Measurements from ENCODE around the gene DLL1. TPM values are rescaled to one million over a fixed set of nuclear protein-coding genes. Genes with fewer than 3 reads are reported as not detected.

DLL1 gene
- total RNA-seq, 1 donor from 2014 or later: 25.0 TPM

GRCh38 chr6:170294813-170295509 is 4.1 kb upstream of the DLL1 start:
- DNase-seq: peak; percentile 33

DNA sequence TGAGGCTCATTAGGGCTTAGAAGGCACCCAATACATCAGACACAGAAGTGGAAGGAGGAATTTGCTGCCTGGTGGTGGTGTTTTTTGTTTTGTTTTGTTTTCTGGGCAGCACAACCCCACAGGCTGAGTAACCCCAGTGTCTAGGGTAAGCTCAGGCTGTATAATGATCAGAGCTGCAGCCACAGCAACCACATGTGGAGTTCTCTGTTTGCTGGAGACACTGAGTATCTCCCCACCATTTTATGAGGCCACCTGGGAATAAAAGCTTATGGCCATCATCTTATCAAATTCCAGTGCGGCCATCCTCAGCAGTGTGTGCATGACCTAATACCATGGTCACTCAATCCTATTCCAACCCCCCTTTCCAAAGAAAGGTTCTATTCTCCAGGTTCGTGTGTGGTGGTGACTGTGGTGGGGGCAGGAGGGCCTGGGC is 3.4 kb upstream of the DLL1 start:
- no peak for DNase-seq

- no peak for DNase-seq
Observed at GRCh38 chr6:170293341-170294231, 2.7 kb upstream of the DLL1 start.

DNA sequence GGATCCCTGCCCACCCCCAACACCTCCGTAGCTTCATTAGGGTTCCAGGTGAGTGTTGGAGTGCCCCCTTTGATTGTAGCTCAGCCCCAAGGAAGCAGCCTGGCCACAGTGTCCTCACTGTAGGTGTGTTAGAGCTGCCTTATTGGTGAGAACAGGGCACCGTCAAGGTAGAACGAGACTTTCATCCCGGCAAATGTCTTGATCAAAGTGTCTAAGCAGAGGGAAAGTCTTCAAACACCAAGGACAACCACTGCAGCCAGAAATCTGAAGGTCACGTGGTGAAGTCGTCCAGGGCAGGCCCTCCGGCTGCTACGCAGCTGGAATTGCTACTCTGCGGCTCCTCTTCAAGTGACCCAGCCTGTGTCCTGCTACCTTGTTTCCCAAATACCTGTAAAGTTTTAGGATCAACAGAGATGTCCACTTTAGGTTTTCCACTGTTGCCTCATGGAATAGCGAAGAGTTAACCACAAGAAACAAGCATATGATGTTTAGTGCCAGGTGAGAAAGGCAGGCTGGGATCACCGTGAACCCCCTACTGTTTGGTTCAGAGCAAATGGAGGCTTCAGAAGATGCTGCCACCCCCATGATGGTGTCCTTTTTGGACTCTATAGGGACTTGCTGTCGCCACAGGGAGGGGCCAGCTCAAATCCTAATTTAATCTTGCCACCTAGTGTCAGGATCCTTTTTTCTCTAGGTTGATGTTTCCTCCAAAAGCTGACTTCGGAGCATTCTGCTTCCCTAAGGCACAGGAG is 1.7 kb upstream of the DLL1 start:
- peak; percentile 66 for DNase-seq

- no peak for DNase-seq
Observed at GRCh38 chr6:170292111-170292406, 1.2 kb upstream of the DLL1 start.

DNA sequence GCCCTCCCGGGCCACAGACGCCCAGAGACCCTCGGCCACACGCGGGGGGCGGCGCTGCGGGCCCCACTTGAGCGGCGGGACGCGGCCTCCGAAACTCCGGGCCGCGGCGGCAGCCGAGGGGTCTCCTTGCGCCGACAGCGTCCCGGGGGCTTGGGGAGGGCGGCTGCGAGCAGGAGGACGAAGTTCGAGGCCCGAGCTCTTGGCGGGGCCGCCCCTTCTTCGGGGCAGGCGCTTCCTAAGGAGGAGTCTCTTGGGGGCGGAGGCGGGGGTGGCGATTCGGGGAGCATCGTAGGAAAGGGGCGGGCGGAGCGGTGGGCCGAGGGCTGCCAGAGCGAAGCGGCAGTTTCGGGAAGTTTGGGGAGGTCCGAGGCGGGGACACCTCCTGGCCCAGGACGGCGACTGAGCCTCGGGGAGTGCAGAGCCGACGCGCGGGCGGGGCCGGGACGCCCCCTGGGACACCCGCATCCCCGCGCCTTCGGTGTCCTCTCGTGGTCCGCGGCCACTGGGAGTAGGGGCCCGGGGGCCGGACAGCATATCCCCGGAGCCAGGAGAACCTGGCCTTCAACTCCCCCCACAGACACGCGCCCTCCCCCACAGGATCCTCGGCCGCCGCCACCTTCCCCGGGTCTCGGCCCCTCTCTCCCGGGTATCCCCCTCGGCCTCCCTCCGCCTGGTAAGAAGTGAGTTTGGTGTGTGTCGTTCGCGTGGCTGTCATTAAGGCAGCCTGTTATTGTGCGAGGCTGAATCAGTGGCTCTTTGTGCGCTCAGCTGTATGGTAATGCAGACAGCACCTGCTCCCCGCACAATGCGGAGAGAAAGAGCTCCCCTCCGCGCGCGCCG is 613 bp upstream of the DLL1 start:
- peak; percentile 86 for DNase-seq

DNA sequence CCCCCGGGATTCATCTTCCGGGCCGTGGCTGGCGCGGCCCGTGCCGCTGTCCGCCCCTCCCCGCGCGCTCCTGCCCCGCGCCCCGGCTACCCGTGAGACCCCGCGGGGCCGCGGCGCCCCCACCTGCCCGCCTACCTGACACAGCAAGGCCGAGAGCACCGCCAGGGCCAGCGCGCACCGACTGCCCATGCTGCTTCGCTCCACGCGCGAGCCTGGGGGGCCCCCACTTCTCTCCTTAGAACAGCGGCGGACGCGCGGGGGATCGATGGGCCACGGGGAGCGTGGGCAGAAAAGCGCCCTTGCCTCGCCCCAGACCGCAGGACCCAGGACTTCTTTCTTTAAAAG is 955 bp downstream of the DLL1 start:
- no peak for DNase-seq

DNA sequence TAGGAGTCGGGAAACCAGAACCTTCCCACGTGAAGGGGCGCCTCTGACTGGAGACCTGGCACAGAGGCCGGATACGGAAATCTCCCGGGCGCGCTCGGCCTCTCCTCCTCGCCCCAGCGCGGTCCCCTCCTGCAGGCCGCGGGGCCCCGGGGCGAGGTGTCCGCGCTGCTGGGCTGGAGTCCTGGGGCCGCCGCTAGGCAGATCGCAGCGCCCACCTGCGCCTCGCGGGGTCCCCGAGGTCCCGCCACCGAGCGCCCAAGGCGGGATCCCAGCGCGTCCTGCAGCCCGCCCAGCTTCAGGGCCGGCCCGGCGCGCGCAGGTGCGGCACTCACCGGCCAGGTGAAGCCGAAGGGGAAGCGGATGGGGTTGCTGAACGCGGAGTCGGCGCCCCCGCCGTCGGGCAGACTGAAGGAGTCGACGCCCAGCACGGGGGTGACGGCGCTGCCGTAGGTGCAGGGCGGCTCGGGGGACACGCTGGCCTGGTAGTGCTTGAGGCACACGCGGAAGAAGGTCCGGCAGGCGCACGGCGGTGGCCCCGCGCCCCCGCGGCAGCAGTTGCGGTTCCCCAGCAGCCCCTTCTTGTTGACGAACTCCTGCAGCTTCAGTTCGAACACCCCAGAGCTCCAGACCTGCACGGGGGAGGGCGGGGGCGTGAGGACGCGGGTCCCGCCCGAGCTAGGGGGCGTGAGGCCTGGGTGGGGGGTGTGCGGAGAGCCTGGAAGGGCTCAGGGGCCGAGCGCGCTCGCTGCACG is 1.5 kb downstream of the DLL1 start:
- DNase-seq: no peak

GRCh38 chr6:170288852-170289179 is 2.1 kb downstream of the DLL1 start:
- DNase-seq: no peak

GRCh38 chr6:170288091-170288631 is 2.7 kb downstream of the DLL1 start:
- no peak for DNase-seq

- no peak for DNase-seq
Observed at GRCh38 chr6:170287371-170287876, 3.5 kb downstream of the DLL1 start.

GRCh38 chr6:170286934-170287265 is 4.0 kb downstream of the DLL1 start:
- DNase-seq: no peak

DNA sequence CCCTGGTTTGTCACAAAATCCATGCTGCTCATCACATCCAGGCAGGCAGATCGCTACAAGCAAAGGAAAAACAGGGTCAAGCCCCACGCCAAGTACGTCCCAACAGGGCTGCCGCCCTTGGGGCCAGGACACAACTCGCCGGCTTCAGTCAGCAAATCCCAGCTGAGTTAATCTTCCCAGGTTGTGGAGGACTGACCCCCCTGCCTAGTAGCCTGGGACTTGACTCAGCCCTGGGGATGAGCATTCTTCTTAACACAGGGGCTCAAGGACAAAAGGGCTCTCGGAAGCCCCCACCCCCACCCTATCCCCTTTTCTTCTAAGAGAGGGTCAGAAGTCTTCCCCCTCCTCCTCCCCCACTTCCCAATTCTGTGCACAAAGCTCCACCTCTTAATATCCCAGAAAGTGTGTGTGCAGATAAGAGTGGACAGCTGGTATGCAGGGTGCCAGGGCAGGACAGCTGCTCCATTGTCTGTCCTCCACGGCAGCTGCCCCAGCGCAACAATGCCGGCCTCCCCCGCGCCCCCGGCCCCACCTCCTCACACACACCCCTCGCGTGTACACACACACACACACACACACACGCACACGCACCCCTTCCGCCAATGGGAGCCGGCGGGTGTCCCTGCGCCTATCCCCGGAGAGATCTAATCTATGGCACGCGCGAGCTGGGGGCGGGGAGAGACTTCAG is 4.5 kb downstream of the DLL1 start:
- DNase-seq: peak; percentile 93

- DNase-seq: no peak
Observed at GRCh38 chr6:170285482-170285881, 5.4 kb downstream of the DLL1 start.

DNA sequence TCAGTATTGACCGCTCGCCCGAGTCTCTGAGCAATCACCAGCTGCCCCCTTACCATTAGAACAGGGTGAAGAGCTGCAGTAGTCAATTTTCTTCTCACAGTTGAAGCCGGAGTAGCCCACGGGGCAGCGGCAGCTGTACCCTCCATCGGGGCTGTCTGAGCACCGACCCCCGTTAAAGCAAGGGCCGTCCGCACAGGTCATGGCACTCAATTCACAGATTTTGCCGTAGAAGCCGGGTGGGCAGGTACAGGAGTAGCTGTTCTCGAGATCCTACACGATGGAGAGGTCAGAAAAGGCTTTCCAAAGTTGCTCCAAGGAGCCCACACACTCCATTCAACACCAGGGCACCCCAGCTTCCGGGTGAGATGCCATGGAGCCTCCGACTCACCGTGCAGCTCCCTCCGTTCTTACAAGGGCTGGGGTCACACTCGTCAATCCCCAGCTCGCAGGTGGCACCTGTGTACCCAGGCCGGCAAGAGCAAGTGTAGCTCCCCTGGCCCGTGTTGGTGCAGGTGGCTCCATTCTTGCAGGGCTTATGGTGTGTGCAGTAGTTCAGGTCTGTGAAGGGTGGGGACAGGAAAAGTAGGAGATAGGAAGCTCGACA is 5.9 kb downstream of the DLL1 start:
- no peak for DNase-seq

DNA sequence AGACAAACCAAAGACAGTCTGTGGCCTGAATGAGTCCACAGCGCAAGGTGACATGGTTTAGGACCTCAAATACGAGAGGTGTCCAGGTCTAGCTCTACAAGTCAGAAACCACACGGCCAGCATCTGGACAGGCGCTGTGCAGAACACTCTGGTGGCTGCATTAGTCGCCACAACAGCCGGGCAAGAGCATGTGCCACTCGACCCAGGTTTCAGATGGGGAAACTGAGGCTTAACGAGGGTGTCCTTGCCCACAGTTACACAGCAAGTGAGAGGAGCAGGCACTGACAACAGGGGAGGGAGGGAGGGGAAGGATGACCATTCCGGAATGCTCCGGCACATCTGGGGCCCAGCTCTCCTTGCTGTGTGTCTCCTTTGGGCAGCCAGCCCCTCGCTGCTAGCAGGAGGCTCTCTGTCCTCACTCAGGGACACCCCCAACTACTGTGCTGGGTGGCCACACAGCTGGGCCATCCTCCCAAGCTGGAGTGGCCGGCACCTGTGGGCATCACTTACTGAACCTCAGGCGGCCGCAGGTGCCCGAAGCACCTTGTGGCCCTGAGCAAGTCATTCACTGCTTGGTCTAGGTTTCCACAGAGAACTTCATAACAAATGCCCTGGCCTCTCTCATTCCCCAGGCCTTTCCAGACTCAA is 6.6 kb downstream of the DLL1 start:
- DNase-seq: no peak

- no peak for DNase-seq
Observed at GRCh38 chr6:170283212-170284081, 7.4 kb downstream of the DLL1 start.

DNA sequence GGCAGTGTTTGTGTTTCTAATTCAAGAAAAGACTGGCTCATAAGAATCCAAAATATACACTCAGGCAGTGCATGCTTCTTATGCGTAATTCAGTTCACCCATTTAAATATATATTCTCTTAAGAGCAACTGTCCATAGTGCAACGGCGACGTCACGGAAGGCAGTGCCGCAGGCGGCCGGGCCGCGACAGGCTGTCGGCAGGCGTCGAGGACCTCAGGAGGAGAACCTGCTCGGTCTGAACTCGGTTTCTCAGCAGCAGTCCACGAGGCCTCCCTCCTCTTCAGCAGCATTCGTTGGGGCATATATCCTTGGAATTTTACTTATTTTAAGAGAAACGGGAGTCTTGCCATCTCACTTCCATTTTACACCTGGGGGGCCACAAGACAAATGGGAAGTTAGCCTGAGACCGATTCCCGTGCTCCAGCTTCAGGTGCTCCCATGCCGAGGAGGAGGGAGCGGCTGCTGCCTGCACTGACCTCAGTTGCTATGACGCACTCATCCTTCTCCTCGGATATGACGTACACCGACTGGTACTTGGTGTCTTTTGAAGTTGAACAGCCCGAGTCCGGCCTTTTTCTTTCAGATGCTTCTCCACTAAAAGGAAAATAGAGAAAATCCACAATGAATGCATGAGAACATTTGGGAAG is 8.2 kb downstream of the DLL1 start:
- no peak for DNase-seq

Data from tongue (tissue), 2 donors.